GM10248 (cell line): Measurements from ENCODE around the gene SP8.
A peak's percentile ranks its signal among the peaks of the same experiment; 100 is the strongest.

Source experiments
- CTCF ChIA-PET: fragments of 300-600 bp; sonication (Branson Sonifier 250); formaldehyde crosslinking; extraction: SDS; loops from one replicate; lab custom pipeline; 2021; ENCODE audit warnings: antibody characterized with exemption; lab: Yijun Ruan, JAX
- POLR2A ChIA-PET: fragments of 350-650 bp; sonication (Branson Sonifier 250); formaldehyde crosslinking; extraction: SDS; loops from one replicate; lab custom pipeline; 2020; ENCODE audit warnings: antibody characterized with exemption; lab: Yijun Ruan, JAX
- DNase-seq: peaks from one replicate; pipeline ENCODE4 v3.0.0; 2012; ENCODE audit errors: extremely low spot score
- TF ChIP-seq, protein P1 (sequence below): IDR thresholded peaks from 2 replicates; pipeline ENCODE4 v1.5.1; 2012; ENCODE audit warnings: mild to moderate bottlenecking, low read depth; ENCODE audit errors: extremely low read depth, missing control alignments, control extremely low read depth

SP8 gene

DNA sequence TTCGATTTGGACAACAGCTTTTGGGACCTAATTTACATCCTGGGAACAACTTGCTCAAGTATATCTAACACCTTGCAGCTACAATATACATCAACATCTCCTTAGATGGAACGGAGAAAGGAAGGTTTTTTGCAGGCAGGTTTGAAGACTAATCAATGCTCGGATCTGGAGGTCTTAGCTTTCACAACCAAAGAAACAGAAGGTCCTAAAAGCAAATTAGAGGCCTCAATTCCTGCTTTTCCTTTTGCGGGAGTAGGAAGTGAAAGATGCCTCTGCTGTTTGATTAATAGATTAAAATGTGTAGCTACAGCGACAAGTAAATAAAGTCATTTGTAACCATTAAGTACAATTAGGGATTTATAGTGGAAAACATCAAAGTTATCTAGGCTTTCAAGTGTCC, 3.7 kb upstream of the SP8 start:
- TF ChIP-seq, protein P1, sequence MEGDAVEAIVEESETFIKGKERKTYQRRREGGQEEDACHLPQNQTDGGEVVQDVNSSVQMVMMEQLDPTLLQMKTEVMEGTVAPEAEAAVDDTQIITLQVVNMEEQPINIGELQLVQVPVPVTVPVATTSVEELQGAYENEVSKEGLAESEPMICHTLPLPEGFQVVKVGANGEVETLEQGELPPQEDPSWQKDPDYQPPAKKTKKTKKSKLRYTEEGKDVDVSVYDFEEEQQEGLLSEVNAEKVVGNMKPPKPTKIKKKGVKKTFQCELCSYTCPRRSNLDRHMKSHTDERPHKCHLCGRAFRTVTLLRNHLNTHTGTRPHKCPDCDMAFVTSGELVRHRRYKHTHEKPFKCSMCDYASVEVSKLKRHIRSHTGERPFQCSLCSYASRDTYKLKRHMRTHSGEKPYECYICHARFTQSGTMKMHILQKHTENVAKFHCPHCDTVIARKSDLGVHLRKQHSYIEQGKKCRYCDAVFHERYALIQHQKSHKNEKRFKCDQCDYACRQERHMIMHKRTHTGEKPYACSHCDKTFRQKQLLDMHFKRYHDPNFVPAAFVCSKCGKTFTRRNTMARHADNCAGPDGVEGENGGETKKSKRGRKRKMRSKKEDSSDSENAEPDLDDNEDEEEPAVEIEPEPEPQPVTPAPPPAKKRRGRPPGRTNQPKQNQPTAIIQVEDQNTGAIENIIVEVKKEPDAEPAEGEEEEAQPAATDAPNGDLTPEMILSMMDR = no peak
- ChIA-PET CTCF (interaction anchor here (1.2 kb wide), 1 partner anchor 14 kb away, joined by 4 read pairs; no protein-coding TSS in a partner anchor), POLR2A (no interaction called here)
- no peak for DNase-seq

DNA sequence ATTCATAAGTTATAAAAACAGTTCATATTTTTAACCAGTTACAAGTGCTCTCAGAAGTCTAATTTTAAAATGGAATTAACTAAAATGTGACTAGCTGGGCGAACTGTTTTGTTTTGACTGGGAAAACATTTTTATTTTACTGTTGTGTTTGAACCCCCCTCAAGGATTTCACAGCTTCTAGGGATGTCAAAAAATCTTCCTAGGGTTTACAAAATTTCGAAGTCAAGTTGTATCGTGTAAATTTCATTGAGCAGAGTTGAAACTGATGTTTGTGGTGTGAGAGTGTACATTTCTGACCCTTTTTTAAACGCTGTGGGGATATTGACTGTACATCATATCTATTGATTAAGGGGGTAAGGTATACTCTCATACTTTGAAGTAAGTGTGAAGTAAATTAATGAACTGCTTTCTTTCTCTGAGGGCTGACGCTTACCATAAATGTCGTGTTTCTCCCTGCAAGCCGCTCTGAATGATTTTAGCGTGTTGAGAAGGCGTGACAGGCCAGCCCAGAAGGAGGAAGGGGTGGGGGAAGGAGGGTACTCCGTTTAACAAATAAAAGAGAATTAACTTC, 1.8 kb upstream of the SP8 start:
- ChIA-PET POLR2A (no interaction called here), CTCF (interaction anchor here (1.0 to 1.8 kb wide), 2 partner anchors 8 to 27 kb away, joined by 6 read pairs; no protein-coding TSS in a partner anchor)
- TF ChIP-seq, protein P1 = no peak
- DNase-seq = no peak

DNA sequence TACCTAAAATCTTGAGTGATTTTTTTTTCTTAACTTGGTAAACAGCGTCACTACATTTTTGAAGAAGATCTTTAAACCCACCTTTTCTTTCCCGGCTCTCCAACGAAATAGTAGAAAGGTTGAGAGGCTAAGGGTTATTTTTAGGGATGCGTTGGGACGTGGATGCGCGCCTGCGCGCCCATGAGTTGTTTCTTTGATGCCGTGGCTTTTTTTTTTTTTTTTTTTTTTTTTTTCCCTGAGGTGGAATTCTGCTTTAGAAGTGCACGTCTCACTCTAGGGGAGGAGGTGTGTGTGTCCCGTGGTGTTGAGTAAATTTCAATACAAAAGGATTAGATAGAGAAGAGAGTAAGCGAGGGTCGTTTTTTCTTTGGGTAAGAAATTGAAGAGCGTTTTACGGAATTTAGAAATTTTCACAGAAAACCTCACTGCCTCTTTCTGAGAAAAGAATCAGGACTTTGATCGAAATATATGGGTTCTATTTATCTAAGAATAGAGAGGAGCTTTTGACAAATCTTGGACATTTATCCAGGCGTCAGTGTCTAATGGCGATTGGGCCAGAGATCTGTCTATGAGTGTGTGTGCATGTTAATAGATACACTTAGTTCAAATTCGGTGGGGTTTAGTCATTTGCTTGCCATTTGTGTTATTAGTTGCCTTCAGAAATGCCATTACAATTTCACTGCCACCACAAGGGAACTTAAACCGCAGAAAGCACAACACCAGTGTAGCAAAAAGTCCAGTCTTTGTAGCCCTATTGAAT, 1.2 kb upstream of the SP8 start:
- DNase-seq = no peak
- ChIA-PET CTCF (interaction anchor here (0.6 to 1.8 kb wide), 2 partner anchors 19 to 27 kb away, joined by 3 to 6 read pairs; no protein-coding TSS in a partner anchor), POLR2A (no interaction called here)
- TF ChIP-seq, protein P1 = no peak

DNA sequence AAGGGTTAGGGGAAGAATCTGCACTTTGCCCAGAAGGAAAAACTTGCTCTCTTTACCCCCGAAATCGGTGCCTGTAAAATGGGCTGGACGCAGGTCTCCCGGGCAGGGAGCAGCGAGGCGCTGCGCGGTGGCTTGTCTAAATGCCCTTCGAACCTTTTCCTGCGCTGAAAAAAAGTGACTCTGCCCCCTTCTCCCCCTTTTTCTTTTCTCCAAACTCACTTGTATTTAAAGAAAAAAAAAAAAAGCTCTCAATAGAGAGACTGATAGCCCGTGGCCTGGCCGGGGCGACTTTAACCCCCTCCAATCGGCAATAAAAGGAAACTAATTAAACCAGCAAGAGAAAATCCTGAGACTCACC, 286 bp downstream of the SP8 start:
- TF ChIP-seq, protein P1 = no peak
- CTCF ChIA-PET = no interaction called here
- POLR2A ChIA-PET = no interaction called here
- no peak for DNase-seq

DNA sequence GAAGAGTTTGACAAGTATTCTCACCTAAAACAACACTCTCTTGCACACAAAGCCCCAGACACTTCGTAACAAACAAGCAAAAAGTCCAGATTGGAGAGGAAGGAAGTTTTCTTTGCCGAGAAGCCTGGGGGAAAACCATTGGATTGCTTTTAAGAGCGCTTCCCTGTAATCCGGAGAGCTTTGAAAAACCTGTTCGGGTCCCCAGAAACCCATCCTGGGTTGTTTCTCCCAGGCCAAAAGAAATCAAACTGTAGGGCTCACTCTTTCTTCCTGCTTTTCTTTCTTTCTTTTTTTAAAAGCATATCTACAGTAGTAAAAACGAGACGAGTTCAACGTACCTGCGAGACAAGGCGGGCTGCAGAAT, 655 bp downstream of the SP8 start:
- TF ChIP-seq, protein P1 = no peak
- no peak for DNase-seq
- POLR2A ChIA-PET = no interaction called here
- CTCF ChIA-PET = interaction anchor here (1.5 kb wide), 1 partner anchor 1038 kb away, joined by 4 read pairs; no protein-coding TSS in a partner anchor

DNA sequence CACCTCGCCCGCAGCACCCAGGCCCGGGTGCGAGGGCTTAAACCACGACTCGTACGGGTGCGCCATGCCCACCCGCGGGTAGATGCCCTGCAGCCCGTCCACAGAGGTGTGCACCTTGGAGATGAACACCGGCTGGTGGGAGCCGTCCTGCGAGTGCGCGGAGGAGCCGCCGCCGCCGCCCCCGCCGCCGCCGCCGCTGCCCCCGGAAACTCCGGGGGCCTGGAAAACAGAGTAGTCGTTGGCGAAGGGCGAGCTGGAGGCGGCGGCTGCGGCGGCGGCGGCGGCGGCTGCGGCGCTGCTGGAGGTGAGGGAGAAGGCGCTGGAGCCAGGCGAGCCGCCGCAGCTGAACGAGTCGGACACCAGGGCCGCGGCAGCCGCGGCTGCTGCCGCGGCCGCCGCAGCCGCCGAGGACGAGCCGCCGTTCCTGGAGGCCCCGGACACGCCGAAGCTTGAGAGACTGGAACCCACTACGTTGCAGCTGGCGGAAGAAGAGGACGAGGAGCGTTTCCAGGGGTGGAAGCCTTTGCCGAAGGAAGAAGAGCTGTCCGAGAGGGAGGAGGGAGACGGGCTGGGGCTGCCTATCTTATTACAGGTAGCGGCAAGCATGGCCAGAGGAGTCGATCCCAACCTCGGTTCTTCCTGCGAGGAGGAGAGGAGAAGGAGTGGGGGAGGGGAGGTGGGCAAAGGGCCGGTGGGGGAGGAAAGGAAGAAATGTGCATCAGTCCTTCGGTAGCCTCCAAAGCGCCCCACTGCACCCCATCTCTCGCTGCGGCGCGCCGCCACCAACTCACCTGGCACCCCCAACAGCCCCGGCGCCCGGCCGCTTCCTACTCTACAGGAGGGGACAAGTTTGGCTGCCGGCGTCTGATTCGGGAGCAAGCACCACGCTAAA, 1.3 kb downstream of the SP8 start:
- TF ChIP-seq, protein P1 = no peak
- ChIA-PET POLR2A (no interaction called here), CTCF (interaction anchor here (1.5 kb wide), 1 partner anchor 1037 kb away, joined by 4 read pairs; no protein-coding TSS in a partner anchor)
- peak; percentile 28 for DNase-seq
